Esophagus squamous epithelium (tissue), 4 donors: ENCODE results near the gene NFU1.

Experiments
- POLR2A ChIP-seq, 4 donors: fragments of 450-650 bp; IDR thresholded peaks; one replicate each; pipeline ENCODE4 v1.6.1; 2017; ENCODE audit warnings: antibody characterized with exemption in 4 of 4, mild to moderate bottlenecking in 4 of 4, moderate library complexity in 3 of 4
- TF ChIP-seq, protein P1 (sequence below), 6 experiments: fragments of 450-650 bp in 4 of 6; fragments of 200-600 bp in 2 of 6; sonication (generic) in 2 of 6; IDR thresholded peaks; one replicate each; pipeline ENCODE4 v1.5.1; 2016 to 2019; ENCODE audit warnings: antibody characterized with exemption in 6 of 6, mild to moderate bottlenecking in 4 of 6, moderate library complexity in 4 of 6

DNA sequence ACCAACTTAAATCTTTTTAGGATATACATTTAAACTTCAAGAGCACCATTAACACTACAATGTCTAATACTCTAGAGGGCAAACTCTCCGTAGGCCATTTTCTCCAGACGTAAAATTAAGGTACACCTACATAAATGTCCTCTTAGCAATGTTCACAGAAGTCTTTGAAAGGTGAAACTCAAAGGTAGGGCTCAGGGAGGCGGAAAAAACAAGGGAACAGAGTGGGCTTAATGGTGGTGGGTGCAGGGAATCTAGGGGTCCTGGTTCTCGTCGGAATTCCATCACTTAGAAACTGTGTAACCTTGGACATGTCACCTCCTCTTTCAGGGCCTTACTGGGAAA is 668 bp downstream of the NFU1 start:
- TF ChIP-seq, protein P1, sequence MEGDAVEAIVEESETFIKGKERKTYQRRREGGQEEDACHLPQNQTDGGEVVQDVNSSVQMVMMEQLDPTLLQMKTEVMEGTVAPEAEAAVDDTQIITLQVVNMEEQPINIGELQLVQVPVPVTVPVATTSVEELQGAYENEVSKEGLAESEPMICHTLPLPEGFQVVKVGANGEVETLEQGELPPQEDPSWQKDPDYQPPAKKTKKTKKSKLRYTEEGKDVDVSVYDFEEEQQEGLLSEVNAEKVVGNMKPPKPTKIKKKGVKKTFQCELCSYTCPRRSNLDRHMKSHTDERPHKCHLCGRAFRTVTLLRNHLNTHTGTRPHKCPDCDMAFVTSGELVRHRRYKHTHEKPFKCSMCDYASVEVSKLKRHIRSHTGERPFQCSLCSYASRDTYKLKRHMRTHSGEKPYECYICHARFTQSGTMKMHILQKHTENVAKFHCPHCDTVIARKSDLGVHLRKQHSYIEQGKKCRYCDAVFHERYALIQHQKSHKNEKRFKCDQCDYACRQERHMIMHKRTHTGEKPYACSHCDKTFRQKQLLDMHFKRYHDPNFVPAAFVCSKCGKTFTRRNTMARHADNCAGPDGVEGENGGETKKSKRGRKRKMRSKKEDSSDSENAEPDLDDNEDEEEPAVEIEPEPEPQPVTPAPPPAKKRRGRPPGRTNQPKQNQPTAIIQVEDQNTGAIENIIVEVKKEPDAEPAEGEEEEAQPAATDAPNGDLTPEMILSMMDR (IDR thresholded peaks at IDR 0.05), result peak in 1 of 6 experiments; percentile 23
- TF ChIP-seq POLR2A (IDR thresholded peaks at IDR 0.05), result no peak
